ENCODE results near the gene YARS1. TPM values are rescaled to one million over a fixed set of nuclear protein-coding genes. Genes with fewer than 3 reads are reported as not detected.

YARS1 gene
- total RNA-seq, 1 experiment from 2014 or later = 120 TPM

DNA sequence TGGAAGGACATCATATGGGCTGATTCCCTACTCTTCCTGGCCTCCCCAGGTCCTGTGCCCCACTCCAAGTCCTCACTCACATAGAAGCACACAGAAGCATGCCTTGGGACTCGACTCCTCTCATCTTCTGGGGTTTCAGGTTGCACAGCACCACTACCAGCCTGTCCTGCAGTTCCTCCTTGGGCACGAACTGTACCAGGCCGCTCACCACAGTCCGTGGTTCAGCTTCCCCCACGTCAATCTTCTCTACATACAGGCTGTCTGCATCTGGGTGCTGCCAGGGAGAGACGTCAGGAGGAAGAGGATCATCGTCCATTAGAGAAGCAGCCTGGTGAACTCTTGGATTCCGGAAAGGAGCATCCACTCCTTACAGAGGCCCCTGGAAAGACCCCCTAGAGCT lies 37.2 kb downstream of the YARS1 start:
- intact Hi-C loops (cut with micrococcal nuclease; ENCODE audit: unreplicated experiment) (no loop called here), in situ Hi-C loops (cut with HindIII; ENCODE audit: low pct_unique_long_range_greater_than_20kb, low sequenced_read_pairs) (no loop called here)
- H3K4me3 ChIP-seq (ENCODE audit: low read depth in 2 of 2, low read length in 2 of 2) = no peak overlapping the region
- H3K27me3 ChIP-seq (ENCODE audit: control insufficient read depth, insufficient read depth, low read length) = no peaks in the 10 kb centered on the region
- H3K27ac ChIP-seq (ENCODE audit: low read length) = no peak overlapping the region
- peaks cover 10% of the 10 kb centered on the region for H3K4me1 ChIP-seq (ENCODE audit: control insufficient read depth, insufficient read depth, low read length)
- no peak for DNase-seq (ENCODE audit: low read depth, low spot score)
- TF ChIP-seq TCF7L2 (IDR thresholded peaks at IDR 0.05; ENCODE audit: low read depth, low read length) = no peak
- TF ChIP-seq POLR2AphosphoS5 (IDR thresholded peaks at IDR 0.05; ENCODE audit: low read depth, low read length) = no peak
- no peak for TF ChIP-seq CTCF (IDR thresholded peaks at IDR 0.05)
- no peak for TF ChIP-seq SIN3A (IDR thresholded peaks at IDR 0.05; ENCODE audit: borderline replicate concordance, insufficient read depth, low read depth, low read length)
- TF ChIP-seq, protein P1, sequence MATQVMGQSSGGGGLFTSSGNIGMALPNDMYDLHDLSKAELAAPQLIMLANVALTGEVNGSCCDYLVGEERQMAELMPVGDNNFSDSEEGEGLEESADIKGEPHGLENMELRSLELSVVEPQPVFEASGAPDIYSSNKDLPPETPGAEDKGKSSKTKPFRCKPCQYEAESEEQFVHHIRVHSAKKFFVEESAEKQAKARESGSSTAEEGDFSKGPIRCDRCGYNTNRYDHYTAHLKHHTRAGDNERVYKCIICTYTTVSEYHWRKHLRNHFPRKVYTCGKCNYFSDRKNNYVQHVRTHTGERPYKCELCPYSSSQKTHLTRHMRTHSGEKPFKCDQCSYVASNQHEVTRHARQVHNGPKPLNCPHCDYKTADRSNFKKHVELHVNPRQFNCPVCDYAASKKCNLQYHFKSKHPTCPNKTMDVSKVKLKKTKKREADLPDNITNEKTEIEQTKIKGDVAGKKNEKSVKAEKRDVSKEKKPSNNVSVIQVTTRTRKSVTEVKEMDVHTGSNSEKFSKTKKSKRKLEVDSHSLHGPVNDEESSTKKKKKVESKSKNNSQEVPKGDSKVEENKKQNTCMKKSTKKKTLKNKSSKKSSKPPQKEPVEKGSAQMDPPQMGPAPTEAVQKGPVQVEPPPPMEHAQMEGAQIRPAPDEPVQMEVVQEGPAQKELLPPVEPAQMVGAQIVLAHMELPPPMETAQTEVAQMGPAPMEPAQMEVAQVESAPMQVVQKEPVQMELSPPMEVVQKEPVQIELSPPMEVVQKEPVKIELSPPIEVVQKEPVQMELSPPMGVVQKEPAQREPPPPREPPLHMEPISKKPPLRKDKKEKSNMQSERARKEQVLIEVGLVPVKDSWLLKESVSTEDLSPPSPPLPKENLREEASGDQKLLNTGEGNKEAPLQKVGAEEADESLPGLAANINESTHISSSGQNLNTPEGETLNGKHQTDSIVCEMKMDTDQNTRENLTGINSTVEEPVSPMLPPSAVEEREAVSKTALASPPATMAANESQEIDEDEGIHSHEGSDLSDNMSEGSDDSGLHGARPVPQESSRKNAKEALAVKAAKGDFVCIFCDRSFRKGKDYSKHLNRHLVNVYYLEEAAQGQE (IDR thresholded peaks at IDR 0.05; ENCODE audit: insufficient read depth in 1 of 2, low read depth in 2 of 2, low read length in 1 of 2) = no peak
- H3K36me3 ChIP-seq (ENCODE audit: control insufficient read depth, insufficient read depth, low read length) = peaks cover 22% of the 10 kb centered on the region
- ChIA-PET CTCF (no interaction called here), POLR2A (no interaction called here)
- no peaks in the 10 kb centered on the region for H3K9me3 ChIP-seq (ENCODE audit: control insufficient read depth, insufficient read depth, low read depth, low read length)
- ATAC-seq = no peak
- no TSS peak for BruUV-seq (replicated peaks)

DNA sequence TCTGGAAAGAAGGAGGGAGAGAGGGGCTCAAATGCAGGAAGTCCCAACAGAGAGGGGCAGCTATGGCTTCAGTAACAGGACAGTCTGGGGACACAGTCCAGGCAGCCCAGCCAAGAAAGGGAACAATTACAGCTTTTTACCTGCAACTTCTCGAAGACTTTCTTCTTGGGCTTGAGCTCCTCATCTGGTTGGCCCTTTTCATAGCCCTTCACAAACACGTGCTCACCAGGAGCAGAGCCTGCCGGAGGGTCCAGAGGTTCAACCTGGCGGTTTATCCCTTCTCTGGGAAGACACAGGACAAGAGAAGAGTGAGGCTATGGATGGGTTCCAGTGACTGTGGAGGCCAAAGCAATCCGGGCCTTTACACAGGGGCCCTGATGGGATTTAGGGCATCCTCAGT lies 37.9 kb downstream of the YARS1 start:
- peaks cover 18% of the 10 kb centered on the region for H3K36me3 ChIP-seq (ENCODE audit: control insufficient read depth, insufficient read depth, low read length)
- in situ Hi-C loops (cut with HindIII; ENCODE audit: low pct_unique_long_range_greater_than_20kb, low sequenced_read_pairs) = no loop called here
- CTCF ChIA-PET = no interaction called here

More for the DNA sequence above, 37.9 kb downstream of the YARS1 start:
- H3K27me3 ChIP-seq (ENCODE audit: control insufficient read depth, insufficient read depth, low read length) = no peaks in the 10 kb centered on the region
- no peak overlapping the region for H3K4me3 ChIP-seq (ENCODE audit: low read depth in 2 of 2, low read length in 2 of 2)
- no TSS peak for BruUV-seq (replicated peaks)
- ATAC-seq = no peak
- no peak for DNase-seq (ENCODE audit: low read depth, low spot score)
- H3K4me1 ChIP-seq (ENCODE audit: control insufficient read depth, insufficient read depth, low read length) = peaks cover 18% of the 10 kb centered on the region
- H3K9me3 ChIP-seq (ENCODE audit: control insufficient read depth, insufficient read depth, low read depth, low read length) = no peaks in the 10 kb centered on the region
- POLR2A ChIA-PET = no interaction called here
- TF ChIP-seq CTCF (IDR thresholded peaks at IDR 0.05) = no peak
- TF ChIP-seq POLR2AphosphoS5 (IDR thresholded peaks at IDR 0.05; ENCODE audit: low read depth, low read length) = no peak
- TF ChIP-seq TCF7L2 (IDR thresholded peaks at IDR 0.05; ENCODE audit: low read depth, low read length) = no peak
- TF ChIP-seq, protein P1 (IDR thresholded peaks at IDR 0.05; ENCODE audit: insufficient read depth in 1 of 2, low read depth in 2 of 2, low read length in 1 of 2) = no peak
- intact Hi-C loops (cut with micrococcal nuclease; ENCODE audit: unreplicated experiment) = no loop called here
- H3K27ac ChIP-seq (ENCODE audit: low read length) = no peak overlapping the region
